Smooth muscle cell (in vitro differentiated cells): Measurements from ENCODE around the gene NPAS4. TPM values are rescaled to one million over a fixed set of nuclear protein-coding genes. Genes with fewer than 3 reads are reported as not detected.

Source experiments
- DNase-seq: peaks from one replicate; lab custom pipeline; 2025; ENCODE audit not compliant: unreplicated experiment; lab: John Stamatoyannopoulos, UW
- H2AFZ ChIP-seq: fragments of 200-600 bp; sonication (generic); 2 replicates; pipeline ENCODE4 v1.6.0; 2016; ENCODE audit warnings: antibody characterized with exemption, low read depth, mild to moderate bottlenecking
- H3F3A ChIP-seq: fragments of 200-600 bp; sonication (generic); 2 replicates; pipeline ENCODE4 v1.6.0; 2017; ENCODE audit warnings: antibody characterized with exemption, low read depth
- H3K27ac ChIP-seq: fragments of 200-600 bp; sonication (generic); 2 replicates; pipeline ENCODE4 v1.5.1; 2016; ENCODE audit warnings: low read depth, mild to moderate bottlenecking
- H3K27me3 ChIP-seq: fragments of 200-600 bp; sonication (generic); 2 replicates; pipeline ENCODE4 v1.6.1; 2016; ENCODE audit warnings: low read depth, mild to moderate bottlenecking
- H3K36me3 ChIP-seq: fragments of 200-600 bp; sonication (generic); 2 replicates; pipeline ENCODE4 v1.5.1; 2016; ENCODE audit warnings: low read depth
- H3K4me1 ChIP-seq: fragments of 200-600 bp; sonication (generic); 2 replicates; pipeline ENCODE4 v1.5.1; 2016; ENCODE audit warnings: low read depth
- H3K4me2 ChIP-seq: fragments of 200-600 bp; sonication (generic); 2 replicates; pipeline ENCODE4 v1.6.0; 2016; ENCODE audit warnings: mild to moderate bottlenecking
- H3K4me3 ChIP-seq: fragments of 200-600 bp; sonication (generic); 2 replicates; pipeline ENCODE4 v1.5.1; 2016; ENCODE audit warnings: mild to moderate bottlenecking
- H3K79me2 ChIP-seq: fragments of 200-600 bp; sonication (generic); 2 replicates; pipeline ENCODE4 v1.6.0; 2016; ENCODE audit warnings: low read depth, mild to moderate bottlenecking
- H3K9ac ChIP-seq: fragments of 200-600 bp; sonication (generic); 2 replicates; pipeline ENCODE4 v1.6.0; 2016; ENCODE audit warnings: low read depth
- H3K9me3 ChIP-seq: fragments of 200-600 bp; sonication (generic); replicated peaks from 2 replicates; pipeline ENCODE4 v1.5.1; 2016; ENCODE audit warnings: low read depth
- H4K20me1 ChIP-seq: fragments of 200-600 bp; sonication (generic); 2 replicates; pipeline ENCODE4 v1.6.0; 2016; ENCODE audit warnings: low read depth
- WGBS: methylation state at CpG from one replicate; pipeline ENCODE4 v1.1.7; 2016; ENCODE audit warnings: low lambda C conversion rate; 5-methylcytosine and 5-hydroxymethylcytosine counted together
- polyA plus RNA-seq: library from polyadenylated mRNA; unstranded; fragments of >200 nt; fragmentation: Nextera tagmentation; extraction: Ambion mirVana; gene quantifications from 2 replicates; pipeline ENCODE4 v1.2.1, GENCODE V29; 2016
- small RNA-seq: library from RNA; depleted of rRNA; stranded (forward); fragments of <200 nt; gene quantifications from one replicate; pipeline ENCODE3, GENCODE V24; 2014
- total RNA-seq: library from RNA; depleted of rRNA; stranded (reverse); fragments of >200 nt; gene quantifications from 2 replicates; pipeline ENCODE4 v1.2.3, GENCODE V29; 2014
- TF ChIP-seq, protein P1 (sequence below): fragments of 200-600 bp; sonication (generic); IDR thresholded peaks from 2 replicates; pipeline ENCODE4 v1.5.1; 2017; ENCODE audit warnings: borderline replicate concordance, mild to moderate bottlenecking, antibody characterized with exemption; ENCODE audit not compliant: insufficient read depth, poor library complexity, severe bottlenecking

The NPAS4 gene
- total and polyA plus RNA-seq, 2 experiments from 2014 or later, result 0.58 to 1.1 TPM

- Histone ChIP-seq H3K4me1 (no peaks in the 10 kb centered on the region), H3K4me3 (no peak overlapping the region), H3F3A (no peaks in the 10 kb centered on the region), H2AFZ (no peak overlapping the region), H3K27ac (no peak overlapping the region), H3K9me3 (no peaks in the 10 kb centered on the region), H3K36me3 (no peaks in the 10 kb centered on the region), H3K9ac (no peak overlapping the region), H3K79me2 (peaks cover under 1% of the 10 kb centered on the region), H4K20me1 (no peaks in the 10 kb centered on the region), H3K27me3 (no peaks in the 10 kb centered on the region), H3K4me2 (no peak overlapping the region)
- TF ChIP-seq, protein P1, sequence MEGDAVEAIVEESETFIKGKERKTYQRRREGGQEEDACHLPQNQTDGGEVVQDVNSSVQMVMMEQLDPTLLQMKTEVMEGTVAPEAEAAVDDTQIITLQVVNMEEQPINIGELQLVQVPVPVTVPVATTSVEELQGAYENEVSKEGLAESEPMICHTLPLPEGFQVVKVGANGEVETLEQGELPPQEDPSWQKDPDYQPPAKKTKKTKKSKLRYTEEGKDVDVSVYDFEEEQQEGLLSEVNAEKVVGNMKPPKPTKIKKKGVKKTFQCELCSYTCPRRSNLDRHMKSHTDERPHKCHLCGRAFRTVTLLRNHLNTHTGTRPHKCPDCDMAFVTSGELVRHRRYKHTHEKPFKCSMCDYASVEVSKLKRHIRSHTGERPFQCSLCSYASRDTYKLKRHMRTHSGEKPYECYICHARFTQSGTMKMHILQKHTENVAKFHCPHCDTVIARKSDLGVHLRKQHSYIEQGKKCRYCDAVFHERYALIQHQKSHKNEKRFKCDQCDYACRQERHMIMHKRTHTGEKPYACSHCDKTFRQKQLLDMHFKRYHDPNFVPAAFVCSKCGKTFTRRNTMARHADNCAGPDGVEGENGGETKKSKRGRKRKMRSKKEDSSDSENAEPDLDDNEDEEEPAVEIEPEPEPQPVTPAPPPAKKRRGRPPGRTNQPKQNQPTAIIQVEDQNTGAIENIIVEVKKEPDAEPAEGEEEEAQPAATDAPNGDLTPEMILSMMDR, result no peak
- WGBS, result 99% methylated on average over 20 of the region's 20 CpGs
- no peak for DNase-seq
Observed at GRCh38 chr11:66473608-66474515, 53.0 kb downstream of the NPAS4 start.

DNA sequence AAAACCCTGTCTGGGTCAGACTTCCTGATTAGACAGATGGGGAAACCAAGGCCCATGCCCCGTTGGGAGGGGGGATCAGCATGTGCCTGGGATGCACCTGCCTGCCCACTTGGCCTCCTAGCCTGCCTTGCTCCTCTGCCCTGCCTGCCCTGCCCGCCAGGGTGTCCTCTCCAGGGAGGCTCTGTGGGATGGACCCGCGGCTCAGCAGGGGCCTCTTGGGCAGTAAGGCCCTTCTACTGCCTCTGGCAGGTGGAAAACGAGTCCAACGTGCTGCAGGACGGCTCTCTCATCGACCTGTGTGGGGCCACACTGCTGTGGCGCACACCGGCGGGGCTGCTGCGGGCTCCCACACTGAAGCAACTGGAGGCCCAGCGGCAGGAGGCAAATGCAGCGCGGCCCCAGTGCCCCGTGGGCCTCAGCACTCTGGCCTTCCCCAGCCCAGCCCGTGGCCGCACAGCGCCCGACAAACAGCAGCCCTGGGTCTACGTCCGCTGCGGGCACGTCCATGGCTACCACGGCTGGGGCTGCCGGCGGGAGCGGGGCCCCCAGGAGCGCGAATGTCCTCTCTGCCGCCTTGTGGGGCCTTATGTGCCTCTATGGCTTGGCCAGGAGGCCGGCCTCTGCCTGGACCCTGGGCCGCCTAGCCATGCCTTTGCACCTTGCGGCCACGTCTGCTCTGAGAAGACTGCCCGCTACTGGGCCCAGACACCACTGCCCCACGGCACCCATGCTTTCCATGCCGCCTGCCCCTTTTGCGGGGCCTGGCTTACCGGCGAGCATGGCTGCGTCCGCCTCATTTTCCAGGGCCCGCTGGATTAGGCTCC lies 54.7 kb downstream of the NPAS4 start:
- no peaks in the 10 kb centered on the region for H3F3A ChIP-seq
- no peak overlapping the region for H3K4me3 ChIP-seq
- no peaks in the 10 kb centered on the region for H3K27me3 ChIP-seq
- H3K27ac ChIP-seq, result no peak overlapping the region
- H3K79me2 ChIP-seq, result peaks cover 4% of the 10 kb centered on the region
- no peak for DNase-seq
- H3K36me3 ChIP-seq, result no peaks in the 10 kb centered on the region
- TF ChIP-seq, protein P1, result no peak
- no peaks in the 10 kb centered on the region for H3K4me1 ChIP-seq
- no peak overlapping the region for H3K4me2 ChIP-seq
- no peak overlapping the region for H2AFZ ChIP-seq
- no peaks in the 10 kb centered on the region for H3K9me3 ChIP-seq
- WGBS, result 96% methylated on average over 43 of the region's 44 CpGs
- H3K9ac ChIP-seq, result no peak overlapping the region
- no peaks in the 10 kb centered on the region for H4K20me1 ChIP-seq

Small RNA genes within 50 kb of the gene (small RNA-seq; reads per million reads assigned to genes)
- gene RF00017 (not detected), gene RF00416 (not detected), gene RNU1-84P (not detected)

Other genes with a start within 250 kb of the NPAS4 start
- 8.9 and 11.5 TPM in 2 replicates for gene KLC2, start 163.3 kb upstream of the NPAS4 start, total RNA-seq
- 29.3 and 38.6 TPM in 2 replicates for gene KLC2, start 163.3 kb upstream of the NPAS4 start, polyA plus RNA-seq
- gene RAB1B, start 152.4 kb upstream of the NPAS4 start, total RNA-seq, result 53.3 and 57.7 TPM in 2 replicates
- 20.9 and 23.3 TPM in 2 replicates for gene RAB1B, start 152.4 kb upstream of the NPAS4 start, polyA plus RNA-seq
- 5.1 and 12.2 TPM in 2 replicates for gene CNIH2, start 142.9 kb upstream of the NPAS4 start, total RNA-seq
- 13.7 and 17.0 TPM in 2 replicates for gene CNIH2, start 142.9 kb upstream of the NPAS4 start, polyA plus RNA-seq
- gene YIF1A, start 131.9 kb upstream of the NPAS4 start, total RNA-seq, result 110 and 195 TPM in 2 replicates
- gene YIF1A, start 131.9 kb upstream of the NPAS4 start, polyA plus RNA-seq, result 320 and 365 TPM in 2 replicates
- 0.18 TPM in 1 of 2 replicates, not detected in the other for gene TMEM151A, start 129.1 kb upstream of the NPAS4 start, total RNA-seq
- 0.13 and 0.64 TPM in 2 replicates for gene TMEM151A, start 129.1 kb upstream of the NPAS4 start, polyA plus RNA-seq
- 29.0 and 35.5 TPM in 2 replicates for gene CD248, start 104.0 kb upstream of the NPAS4 start, total RNA-seq
- gene CD248, start 104.0 kb upstream of the NPAS4 start, polyA plus RNA-seq, result 196 and 287 TPM in 2 replicates
- gene RIN1, start 84.6 kb upstream of the NPAS4 start, total RNA-seq, result 7.5 and 18.0 TPM in 2 replicates
- gene RIN1, start 84.6 kb upstream of the NPAS4 start, polyA plus RNA-seq, result 15.3 and 18.3 TPM in 2 replicates
- 22.7 and 23.8 TPM in 2 replicates for gene BRMS1, start 75.9 kb upstream of the NPAS4 start, total RNA-seq
- 44.2 and 56.7 TPM in 2 replicates for gene BRMS1, start 75.9 kb upstream of the NPAS4 start, polyA plus RNA-seq
- gene B4GAT1, start 73.4 kb upstream of the NPAS4 start, total RNA-seq, result 26.5 and 27.1 TPM in 2 replicates
- gene B4GAT1, start 73.4 kb upstream of the NPAS4 start, polyA plus RNA-seq, result 29.4 and 35.1 TPM in 2 replicates
- gene SLC29A2, start 49.3 kb upstream of the NPAS4 start, total RNA-seq, result 3.5 TPM in 2 replicates
- 8.5 and 8.8 TPM in 2 replicates for gene SLC29A2, start 49.3 kb upstream of the NPAS4 start, polyA plus RNA-seq
- 36.1 and 38.7 TPM in 2 replicates for gene MRPL11, start 17.8 kb downstream of the NPAS4 start, total RNA-seq
- 54.5 and 68.4 TPM in 2 replicates for gene MRPL11, start 17.8 kb downstream of the NPAS4 start, polyA plus RNA-seq
- gene PELI3, start 45.9 kb downstream of the NPAS4 start, total RNA-seq, result 2.1 and 3.8 TPM in 2 replicates
- gene PELI3, start 45.9 kb downstream of the NPAS4 start, polyA plus RNA-seq, result 9.4 and 10.6 TPM in 2 replicates
- 34.6 and 59.2 TPM in 2 replicates for gene DPP3, start 59.4 kb downstream of the NPAS4 start, total RNA-seq
- 38.0 and 40.1 TPM in 2 replicates for gene DPP3, start 59.4 kb downstream of the NPAS4 start, polyA plus RNA-seq
- 25.9 and 30.1 TPM in 2 replicates for gene BBS1, start 89.6 kb downstream of the NPAS4 start, total RNA-seq
- gene BBS1, start 89.6 kb downstream of the NPAS4 start, polyA plus RNA-seq, result 13.0 and 15.6 TPM in 2 replicates
- 11.1 and 15.7 TPM in 2 replicates for gene ZDHHC24, start 125.0 kb downstream of the NPAS4 start, total RNA-seq
- gene ZDHHC24, start 125.0 kb downstream of the NPAS4 start, polyA plus RNA-seq, result 13.9 and 14.4 TPM in 2 replicates
- 0.49 TPM in 1 of 2 replicates, not detected in the other for gene ACTN3, start 125.9 kb downstream of the NPAS4 start, total RNA-seq
- 1.3 and 1.4 TPM in 2 replicates for gene ACTN3, start 125.9 kb downstream of the NPAS4 start, polyA plus RNA-seq
- gene CTSF, start 147.6 kb downstream of the NPAS4 start, total RNA-seq, result 0.27 and 0.45 TPM in 2 replicates
- 0.62 TPM in 1 of 2 replicates, not detected in the other for gene CTSF, start 147.6 kb downstream of the NPAS4 start, polyA plus RNA-seq
- 2.5 TPM in 1 of 2 replicates, not detected in the other for gene CCDC87, start 172.0 kb downstream of the NPAS4 start, total RNA-seq
- gene CCDC87, start 172.0 kb downstream of the NPAS4 start, polyA plus RNA-seq, result 0.56 and 0.91 TPM in 2 replicates
- gene CCS, start 172.2 kb downstream of the NPAS4 start, total RNA-seq, result 24.6 and 29.2 TPM in 2 replicates
- 104 and 113 TPM in 2 replicates for gene CCS, start 172.2 kb downstream of the NPAS4 start, polyA plus RNA-seq
- 25.3 and 34.4 TPM in 2 replicates for gene RBM14, start 195.6 kb downstream of the NPAS4 start, total RNA-seq
- gene RBM14, start 195.6 kb downstream of the NPAS4 start, polyA plus RNA-seq, result 41.0 and 41.1 TPM in 2 replicates
- 110 and 125 TPM in 2 replicates for gene RBM4, start 217.7 kb downstream of the NPAS4 start, total RNA-seq
- 121 and 150 TPM in 2 replicates for gene RBM4, start 217.7 kb downstream of the NPAS4 start, polyA plus RNA-seq